Neural cell (in vitro differentiated cells): ENCODE data around the gene PRDX3.

Experiments
- EZH2 ChIP-seq: fragments of 200-600, 300-800 bp; shearing (Covaris generic), sonication (generic); IDR thresholded peaks from 2 replicates; pipeline ENCODE4 v1.6.1; 2014; ENCODE audit warnings: antibody characterized with exemption, low read length, borderline replicate concordance, mild to moderate bottlenecking; ENCODE audit not compliant: insufficient read depth, poor library complexity, severe bottlenecking
- POLR2AphosphoS5 ChIP-seq: IDR thresholded peaks from 2 replicates; pipeline ENCODE4 v1.6.1; 2012
- SMC3 ChIP-seq: fragments of 450-650 bp; conservative IDR thresholded peaks from 2 replicates; pipeline ENCODE4 v1.6.1; 2014; ENCODE audit warnings: antibody characterized with exemption, mild to moderate bottlenecking, moderate library complexity; ENCODE audit not compliant: poor library complexity
- TF ChIP-seq, protein P1 (sequence below): fragments of 450-650 bp; IDR thresholded peaks from 2 replicates; pipeline ENCODE4 v1.5.1; 2014; ENCODE audit warnings: antibody characterized with exemption, mild to moderate bottlenecking, moderate library complexity; ENCODE audit not compliant: poor library complexity, severe bottlenecking
- TF ChIP-seq, protein P2 (sequence below): IDR thresholded peaks from 2 replicates; pipeline ENCODE4 v1.6.1; 2012; ENCODE audit warnings: borderline replicate concordance

- TF ChIP-seq, protein P1, sequence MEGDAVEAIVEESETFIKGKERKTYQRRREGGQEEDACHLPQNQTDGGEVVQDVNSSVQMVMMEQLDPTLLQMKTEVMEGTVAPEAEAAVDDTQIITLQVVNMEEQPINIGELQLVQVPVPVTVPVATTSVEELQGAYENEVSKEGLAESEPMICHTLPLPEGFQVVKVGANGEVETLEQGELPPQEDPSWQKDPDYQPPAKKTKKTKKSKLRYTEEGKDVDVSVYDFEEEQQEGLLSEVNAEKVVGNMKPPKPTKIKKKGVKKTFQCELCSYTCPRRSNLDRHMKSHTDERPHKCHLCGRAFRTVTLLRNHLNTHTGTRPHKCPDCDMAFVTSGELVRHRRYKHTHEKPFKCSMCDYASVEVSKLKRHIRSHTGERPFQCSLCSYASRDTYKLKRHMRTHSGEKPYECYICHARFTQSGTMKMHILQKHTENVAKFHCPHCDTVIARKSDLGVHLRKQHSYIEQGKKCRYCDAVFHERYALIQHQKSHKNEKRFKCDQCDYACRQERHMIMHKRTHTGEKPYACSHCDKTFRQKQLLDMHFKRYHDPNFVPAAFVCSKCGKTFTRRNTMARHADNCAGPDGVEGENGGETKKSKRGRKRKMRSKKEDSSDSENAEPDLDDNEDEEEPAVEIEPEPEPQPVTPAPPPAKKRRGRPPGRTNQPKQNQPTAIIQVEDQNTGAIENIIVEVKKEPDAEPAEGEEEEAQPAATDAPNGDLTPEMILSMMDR, result no peak
- TF ChIP-seq, protein P2, sequence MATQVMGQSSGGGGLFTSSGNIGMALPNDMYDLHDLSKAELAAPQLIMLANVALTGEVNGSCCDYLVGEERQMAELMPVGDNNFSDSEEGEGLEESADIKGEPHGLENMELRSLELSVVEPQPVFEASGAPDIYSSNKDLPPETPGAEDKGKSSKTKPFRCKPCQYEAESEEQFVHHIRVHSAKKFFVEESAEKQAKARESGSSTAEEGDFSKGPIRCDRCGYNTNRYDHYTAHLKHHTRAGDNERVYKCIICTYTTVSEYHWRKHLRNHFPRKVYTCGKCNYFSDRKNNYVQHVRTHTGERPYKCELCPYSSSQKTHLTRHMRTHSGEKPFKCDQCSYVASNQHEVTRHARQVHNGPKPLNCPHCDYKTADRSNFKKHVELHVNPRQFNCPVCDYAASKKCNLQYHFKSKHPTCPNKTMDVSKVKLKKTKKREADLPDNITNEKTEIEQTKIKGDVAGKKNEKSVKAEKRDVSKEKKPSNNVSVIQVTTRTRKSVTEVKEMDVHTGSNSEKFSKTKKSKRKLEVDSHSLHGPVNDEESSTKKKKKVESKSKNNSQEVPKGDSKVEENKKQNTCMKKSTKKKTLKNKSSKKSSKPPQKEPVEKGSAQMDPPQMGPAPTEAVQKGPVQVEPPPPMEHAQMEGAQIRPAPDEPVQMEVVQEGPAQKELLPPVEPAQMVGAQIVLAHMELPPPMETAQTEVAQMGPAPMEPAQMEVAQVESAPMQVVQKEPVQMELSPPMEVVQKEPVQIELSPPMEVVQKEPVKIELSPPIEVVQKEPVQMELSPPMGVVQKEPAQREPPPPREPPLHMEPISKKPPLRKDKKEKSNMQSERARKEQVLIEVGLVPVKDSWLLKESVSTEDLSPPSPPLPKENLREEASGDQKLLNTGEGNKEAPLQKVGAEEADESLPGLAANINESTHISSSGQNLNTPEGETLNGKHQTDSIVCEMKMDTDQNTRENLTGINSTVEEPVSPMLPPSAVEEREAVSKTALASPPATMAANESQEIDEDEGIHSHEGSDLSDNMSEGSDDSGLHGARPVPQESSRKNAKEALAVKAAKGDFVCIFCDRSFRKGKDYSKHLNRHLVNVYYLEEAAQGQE, result no peak
- no peak for TF ChIP-seq POLR2AphosphoS5
- no peak for TF ChIP-seq SMC3
- TF ChIP-seq EZH2, result no peak
Measured at GRCh38 chr10:119136084-119136483, 42.5 kb downstream of the PRDX3 start.
